Lower leg skin (tissue), 3 donors: ENCODE results near the gene BMP8A.

Source experiments
- CTCF ChIP-seq, 3 donors: fragments of 450-650 bp; IDR thresholded peaks; one replicate each; pipeline ENCODE4 v1.5.1; 2016; ENCODE audit warnings: antibody characterized with exemption in 3 of 3, mild to moderate bottlenecking in 3 of 3, moderate library complexity in 2 of 3
- POLR2A ChIP-seq, 2 donors: fragments of 450-650 bp; IDR thresholded peaks; one replicate each; pipeline ENCODE4 v1.6.1; 2016 to 2017; ENCODE audit warnings: antibody characterized with exemption in 2 of 2, mild to moderate bottlenecking in 1 of 2, moderate library complexity in 1 of 2

- no peak for TF ChIP-seq CTCF (IDR thresholded peaks at IDR 0.05)
- no peak for TF ChIP-seq POLR2A (IDR thresholded peaks at IDR 0.05)
These were observed 6.1 kb downstream of the BMP8A start for GRCh38 chr1:39497585-39497984.
